Thoracic aorta (tissue), 2 donors: ENCODE measurements around the gene MIA2. TPM values are rescaled to one million over a fixed set of nuclear protein-coding genes. Genes with fewer than 3 reads are reported as not detected.
"Not testable (repeated sequence)": the region's sequence is repeated elsewhere in the genome, so short reads cannot be mapped to it uniquely, and the experiment has no call there.

Experiments
- ATAC-seq: fragments of 150-250 bp; one replicate; pipeline ENCODE4 v1.8.0; 2017; ENCODE audit warnings: low read depth; ENCODE audit not compliant: insufficient number of reproducible peaks, low FRiP score
- DNase-seq: peaks from one replicate; pipeline ENCODE4 v3.0.0-alpha.2; 2020; ENCODE audit warnings: low spot score
- H3K27ac ChIP-seq, 2 donors: fragments of 200-600 bp; sonication (generic); 1 replicate in 1 of 2; 2 replicates in 1 of 2; pipeline ENCODE4 v1.5.1; 2016; ENCODE audit warnings: mild to moderate bottlenecking in 2 of 2, moderate library complexity in 2 of 2
- H3K27me3 ChIP-seq: fragments of 200-600 bp; sonication (generic); replicated peaks from 2 replicates; pipeline ENCODE4 v1.6.0; 2016; ENCODE audit warnings: mild to moderate bottlenecking; ENCODE audit not compliant: insufficient read depth
- H3K36me3 ChIP-seq: fragments of 200-600 bp; sonication (generic); one replicate; pipeline ENCODE4 v1.5.1; 2016
- H3K4me1 ChIP-seq, 2 donors: fragments of 200-600 bp; sonication (generic); 1 replicate in 1 of 2; 2 replicates in 1 of 2; pipeline versions ENCODE4 v1.5.1 to v1.6.0; 2016; ENCODE audit warnings: low read depth in 2 of 2, mild to moderate bottlenecking in 1 of 2; ENCODE audit not compliant: control insufficient read depth in 1 of 2
- H3K4me3 ChIP-seq: fragments of 200-600 bp; sonication (generic); 2 replicates; pipeline ENCODE4 v1.5.1; 2016; ENCODE audit warnings: mild to moderate bottlenecking
- H3K9me3 ChIP-seq: fragments of 200-600 bp; sonication (generic); 2 replicates; pipeline ENCODE4 v1.5.1; 2016
- total RNA-seq, 2 donors: library from RNA; depleted of rRNA; stranded (reverse); fragments of >200 nt; gene quantifications; one replicate each; pipeline versions ENCODE4 v1.1.0 to v1.2.3, GENCODE V29; 2016
- TF ChIP-seq, protein P1 (sequence below): fragments of 200-600 bp; sonication (generic); IDR thresholded peaks from one replicate; pipeline ENCODE4 v1.5.1; 2019; ENCODE audit warnings: antibody characterized with exemption

The MIA2 gene
- total RNA-seq, 2 donors from 2014 or later = 19.0 to 28.2 TPM

DNA sequence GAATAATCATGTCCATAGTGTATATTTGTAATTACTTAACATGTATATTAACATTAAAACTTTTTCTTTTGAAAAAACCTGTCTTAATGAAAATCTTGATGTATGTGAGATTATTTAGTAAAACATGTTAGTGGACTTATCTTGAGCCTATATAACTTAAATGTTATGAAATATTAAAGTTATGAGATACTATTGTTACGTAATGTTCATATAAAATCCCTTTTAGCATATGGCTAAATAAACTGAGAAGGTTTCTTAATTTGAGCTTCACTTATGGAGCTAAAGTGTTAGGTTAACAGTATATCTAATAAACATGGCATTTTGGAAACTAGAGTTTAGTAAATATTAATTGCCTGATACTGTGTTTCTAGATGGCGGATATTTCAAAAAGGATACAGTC is 59.9 kb downstream of the MIA2 start:
- DNase-seq = no peak
- H3K27ac ChIP-seq = no peak overlapping the region
- H3K4me1 ChIP-seq = no peaks in the 10 kb centered on the region
- no peaks in the 10 kb centered on the region for H3K27me3 ChIP-seq
- ATAC-seq = no peak
- no peak overlapping the region for H3K4me3 ChIP-seq
- H3K36me3 ChIP-seq = peaks cover 19% of the 10 kb centered on the region
- no peaks in the 10 kb centered on the region for H3K9me3 ChIP-seq
- TF ChIP-seq, protein P1, sequence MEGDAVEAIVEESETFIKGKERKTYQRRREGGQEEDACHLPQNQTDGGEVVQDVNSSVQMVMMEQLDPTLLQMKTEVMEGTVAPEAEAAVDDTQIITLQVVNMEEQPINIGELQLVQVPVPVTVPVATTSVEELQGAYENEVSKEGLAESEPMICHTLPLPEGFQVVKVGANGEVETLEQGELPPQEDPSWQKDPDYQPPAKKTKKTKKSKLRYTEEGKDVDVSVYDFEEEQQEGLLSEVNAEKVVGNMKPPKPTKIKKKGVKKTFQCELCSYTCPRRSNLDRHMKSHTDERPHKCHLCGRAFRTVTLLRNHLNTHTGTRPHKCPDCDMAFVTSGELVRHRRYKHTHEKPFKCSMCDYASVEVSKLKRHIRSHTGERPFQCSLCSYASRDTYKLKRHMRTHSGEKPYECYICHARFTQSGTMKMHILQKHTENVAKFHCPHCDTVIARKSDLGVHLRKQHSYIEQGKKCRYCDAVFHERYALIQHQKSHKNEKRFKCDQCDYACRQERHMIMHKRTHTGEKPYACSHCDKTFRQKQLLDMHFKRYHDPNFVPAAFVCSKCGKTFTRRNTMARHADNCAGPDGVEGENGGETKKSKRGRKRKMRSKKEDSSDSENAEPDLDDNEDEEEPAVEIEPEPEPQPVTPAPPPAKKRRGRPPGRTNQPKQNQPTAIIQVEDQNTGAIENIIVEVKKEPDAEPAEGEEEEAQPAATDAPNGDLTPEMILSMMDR = no peak

DNA sequence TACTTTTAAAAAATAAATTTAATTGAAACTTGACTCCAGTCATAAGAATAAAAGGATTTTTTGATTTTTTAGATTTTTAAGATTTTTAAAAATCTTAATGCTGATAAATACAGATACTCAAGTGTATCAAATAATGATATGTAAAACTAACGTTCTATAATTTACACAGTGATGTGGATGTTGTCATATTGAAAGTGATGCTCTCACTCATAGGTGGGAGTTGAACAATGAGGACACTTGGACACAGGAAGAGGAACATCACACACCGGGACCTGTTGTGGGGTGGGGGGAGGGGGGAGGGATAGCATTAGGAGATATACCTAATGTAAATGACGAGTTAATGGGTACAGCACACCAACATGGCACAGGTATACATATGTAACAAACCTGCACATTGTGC is 66.7 kb downstream of the MIA2 start:
- not testable (repeated sequence) for H3K27ac ChIP-seq, H3K27me3 ChIP-seq, H3K4me1 ChIP-seq, ATAC-seq, DNase-seq, H3K9me3 ChIP-seq, H3K4me3 ChIP-seq
- peaks cover 17% of the 10 kb centered on the region for H3K36me3 ChIP-seq

DNA sequence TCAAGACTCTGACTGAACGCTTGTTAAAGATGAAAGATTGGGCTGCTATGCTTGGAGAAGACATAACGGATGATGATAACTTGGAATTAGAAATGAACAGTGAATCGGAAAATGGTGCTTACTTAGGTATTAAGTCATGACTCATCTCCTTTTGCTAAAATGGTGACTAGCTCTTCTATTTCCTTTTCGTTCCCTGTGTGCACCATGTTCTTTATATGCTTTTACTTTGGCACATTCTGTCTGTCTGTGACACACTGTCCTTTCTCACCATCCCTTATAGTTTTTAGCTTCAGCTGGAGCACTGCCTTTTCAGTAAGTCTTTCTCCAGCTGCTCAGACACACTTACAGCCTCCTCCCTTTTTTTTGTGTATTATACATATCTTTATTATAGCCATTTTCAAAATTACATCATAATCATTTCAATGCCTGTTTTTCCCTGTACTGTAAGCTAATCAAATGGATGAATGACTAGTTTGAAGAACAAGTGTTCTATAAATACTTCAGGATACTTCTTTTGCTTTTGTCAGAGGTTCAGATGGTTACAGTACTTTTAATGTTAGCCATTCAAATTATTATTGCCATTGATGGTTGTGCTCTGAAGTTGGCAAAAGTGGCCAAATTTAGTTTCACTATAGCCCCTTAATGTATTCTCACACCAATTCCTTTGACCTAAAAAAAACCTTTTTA is 68.6 kb downstream of the MIA2 start:
- Histone ChIP-seq H3K36me3 (peaks cover 11% of the 10 kb centered on the region), H3K27me3 (no peaks in the 10 kb centered on the region), H3K9me3 (no peaks in the 10 kb centered on the region), H3K4me1 (no peaks in the 10 kb centered on the region), H3K27ac (no peak overlapping the region), H3K4me3 (no peak overlapping the region)
- ATAC-seq (no peak), DNase-seq (no peak)
- TF ChIP-seq, protein P1 = no peak

DNA sequence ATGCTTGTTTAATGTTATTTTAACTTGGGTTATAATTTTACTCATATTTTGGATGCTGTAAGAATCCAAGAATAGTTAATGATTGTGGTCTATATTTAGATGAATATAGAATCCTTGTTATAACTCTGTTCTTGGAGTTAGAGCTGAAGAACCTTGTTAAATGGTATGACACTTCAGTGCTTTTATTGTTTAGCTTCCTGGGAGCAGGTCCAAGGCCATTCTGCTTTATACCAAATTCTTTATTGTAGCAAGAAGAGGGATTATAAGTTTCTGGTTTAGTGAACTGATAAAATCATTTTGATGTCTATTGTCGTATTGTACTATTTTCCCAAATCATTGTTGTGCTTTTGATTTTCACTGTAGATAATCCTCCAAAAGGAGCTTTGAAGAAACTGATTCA is 69.4 kb downstream of the MIA2 start:
- no peak overlapping the region for H3K27ac ChIP-seq
- H3K36me3 ChIP-seq = peaks cover 7% of the 10 kb centered on the region
- H3K4me1 ChIP-seq = no peaks in the 10 kb centered on the region
- DNase-seq = no peak
- no peaks in the 10 kb centered on the region for H3K27me3 ChIP-seq
- no peaks in the 10 kb centered on the region for H3K9me3 ChIP-seq
- no peak overlapping the region for H3K4me3 ChIP-seq
- no peak for ATAC-seq
- TF ChIP-seq, protein P1 = no peak

DNA sequence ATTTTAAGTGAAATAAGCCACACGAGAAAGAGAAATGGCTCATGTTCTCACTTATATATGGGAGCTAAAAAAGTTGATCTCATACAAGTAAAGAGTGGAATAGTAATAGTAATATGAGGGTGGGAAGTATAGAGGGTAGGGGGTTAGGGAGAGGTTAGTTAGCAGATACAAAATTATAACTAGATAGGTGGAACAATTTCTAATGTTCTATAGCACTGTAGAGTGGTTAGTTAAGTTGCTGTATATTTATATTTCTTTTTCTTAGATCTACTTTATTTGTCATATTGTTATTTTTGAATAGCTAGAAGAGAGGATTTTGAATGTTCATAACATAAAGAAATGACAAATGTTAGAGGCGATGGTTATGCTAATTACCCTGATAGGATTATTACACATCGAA is 74.1 kb downstream of the MIA2 start:
- no peaks in the 10 kb centered on the region for H3K9me3 ChIP-seq
- TF ChIP-seq, protein P1 = no peak
- no peak for ATAC-seq

DNA sequence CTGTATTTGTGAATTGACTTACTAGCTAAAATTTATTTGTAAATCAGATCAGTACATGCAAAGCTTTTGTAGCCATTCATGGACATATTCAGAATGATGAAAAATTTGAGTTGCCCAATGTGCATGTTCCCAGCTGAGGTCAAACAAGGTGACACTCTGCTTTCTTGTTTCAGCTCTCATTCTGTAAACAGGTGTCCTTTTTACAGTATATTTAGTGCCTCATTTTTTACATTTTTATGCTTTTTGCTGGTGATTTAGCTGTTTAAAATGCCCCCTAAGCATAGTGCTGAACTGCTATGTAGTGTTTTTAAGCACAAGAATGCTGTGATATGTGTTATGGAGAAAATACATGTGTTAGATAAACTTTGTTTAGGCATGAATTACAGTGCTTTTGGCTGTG is 76.3 kb downstream of the MIA2 start:
- H3K4me3 ChIP-seq = no peak overlapping the region
- TF ChIP-seq, protein P1 = no peak
- ATAC-seq (no peak), DNase-seq (no peak)
- H3K27ac ChIP-seq = no peak overlapping the region
- H3K4me1 ChIP-seq = no peaks in the 10 kb centered on the region
- no peaks in the 10 kb centered on the region for H3K27me3 ChIP-seq
- no peaks in the 10 kb centered on the region for H3K9me3 ChIP-seq
- peaks cover 6% of the 10 kb centered on the region for H3K36me3 ChIP-seq

More for the DNA sequence above, 74.1 kb downstream of the MIA2 start:
- no peaks in the 10 kb centered on the region for H3K4me1 ChIP-seq
- H3K4me3 ChIP-seq = no peak overlapping the region
- DNase-seq = no peak
- no peak overlapping the region for H3K27ac ChIP-seq
- peaks cover 2% of the 10 kb centered on the region for H3K36me3 ChIP-seq
- no peaks in the 10 kb centered on the region for H3K27me3 ChIP-seq
